HG02852 (cell line): Measurements from ENCODE around the gene CSNK2A1.
"Not testable (repeated sequence)": the region's sequence is repeated elsewhere in the genome, so short reads cannot be mapped to it uniquely, and the experiment has no call there.

ENCODE experiments used
- ATAC-seq: cut with Tn5 transposase; IDR thresholded peaks from one replicate; pipeline ENCODE4 v1.9.1; 2021; ENCODE audit warnings: mild to moderate bottlenecking, moderate library complexity; ENCODE audit not compliant: unreplicated experiment

The CSNK2A1 gene

GRCh38 chr20:543369-544152 is at the start of gene CSNK2A1:
TSS of gene CSNK2A1 (minus strand) at chr20:543790. CDS start at chr20:508551, 35,239 bp downstream.
- peak; percentile 94 for ATAC-seq

GRCh38 chr20:592506-592905 is 48.9 kb upstream of the CSNK2A1 start:
- no peak for ATAC-seq

- ATAC-seq: no peak
These were observed 48.4 kb upstream of the CSNK2A1 start for GRCh38 chr20:591941-592340.

- peak; percentile 70 for ATAC-seq
These were observed 45.5 kb upstream of the CSNK2A1 start for GRCh38 chr20:588932-589672.

- ATAC-seq: no peak
These were observed 44.9 kb upstream of the CSNK2A1 start for GRCh38 chr20:588476-588875.

GRCh38 chr20:584971-585301 is 41.3 kb upstream of the CSNK2A1 start:
- ATAC-seq: no peak

GRCh38 chr20:584161-584970 is 40.8 kb upstream of the CSNK2A1 start:
- no peak for ATAC-seq

- ATAC-seq: no peak
These were observed 38.6 kb upstream of the CSNK2A1 start for GRCh38 chr20:582204-582603.

- not testable (repeated sequence) for ATAC-seq
These were observed 35.5 kb upstream of the CSNK2A1 start for GRCh38 chr20:578940-579690.

- ATAC-seq: no peak
These were observed 33.7 kb upstream of the CSNK2A1 start for GRCh38 chr20:577167-577791.

GRCh38 chr20:576156-576555 is 32.6 kb upstream of the CSNK2A1 start:
- ATAC-seq: no peak

- ATAC-seq: no peak
These were observed 31.6 kb upstream of the CSNK2A1 start for GRCh38 chr20:575230-575629.

- no peak for ATAC-seq
These were observed 30.8 kb upstream of the CSNK2A1 start for GRCh38 chr20:574297-574942.

GRCh38 chr20:573414-574296 is 30.1 kb upstream of the CSNK2A1 start:
- no peak for ATAC-seq

GRCh38 chr20:572727-573126 is 29.1 kb upstream of the CSNK2A1 start:
- no peak for ATAC-seq

- no peak for ATAC-seq
These were observed 28.3 kb upstream of the CSNK2A1 start for GRCh38 chr20:571754-572441.

- no peak for ATAC-seq
These were observed 25.3 kb upstream of the CSNK2A1 start for GRCh38 chr20:568673-569415.
